Gastroesophageal sphincter (tissue), 4 donors: ENCODE measurements around the gene TRIOBP. TPM values are rescaled to one million over a fixed set of nuclear protein-coding genes. Genes with fewer than 3 reads are reported as not detected.
"Not testable (repeated sequence)": the region's sequence is repeated elsewhere in the genome, so short reads cannot be mapped to it uniquely, and the experiment has no call there.

Experiments used
- ATAC-seq: fragments of 150-250 bp; one replicate; pipeline ENCODE4 v1.9.1; 2016; ENCODE audit warnings: mild to moderate bottlenecking, moderate library complexity
- H3K27ac ChIP-seq, 4 donors: fragments of 200-600 bp; sonication (generic) in 3 of 4; 1 replicate in 3 of 4; 2 replicates in 1 of 4; pipeline ENCODE4 v1.5.1; 2016 to 2019
- H3K27me3 ChIP-seq: fragments of 200-600 bp; sonication (generic); one replicate; pipeline ENCODE4 v1.5.1; 2019
- H3K36me3 ChIP-seq, 2 donors: fragments of 200-600 bp; sonication (generic); one replicate each; pipeline ENCODE4 v1.5.1; 2019; ENCODE audit warnings: control low read depth in 1 of 2
- H3K4me1 ChIP-seq, 3 donors: fragments of 200-600 bp; sonication (generic); 1 replicate in 2 of 3; 2 replicates in 1 of 3; pipeline ENCODE4 v1.5.1; 2016 to 2019; ENCODE audit warnings: control low read depth in 2 of 3
- H3K4me3 ChIP-seq, 2 donors: fragments of 200-600 bp; sonication (generic); one replicate each; pipeline ENCODE4 v1.5.1; 2019; ENCODE audit warnings: mild to moderate bottlenecking in 1 of 2, moderate library complexity in 1 of 2
- H3K9me3 ChIP-seq, 3 donors: fragments of 200-600 bp; sonication (generic); one replicate each; pipeline ENCODE4 v1.5.1; 2017 to 2019; ENCODE audit warnings: control low read depth in 2 of 3
- CTCF ChIP-seq, 4 experiments: fragments of 200-600 bp in 2 of 4; fragments of 450-650 bp in 2 of 4; sonication (generic) in 1 of 4; IDR thresholded peaks; one replicate each; pipeline ENCODE4 v1.5.1; 2017 to 2019; ENCODE audit warnings: antibody characterized with exemption in 4 of 4, mild to moderate bottlenecking in 2 of 4, moderate library complexity in 2 of 4
- EP300 ChIP-seq: sonication (generic); formaldehyde crosslinking; IDR thresholded peaks from one replicate; pipeline ENCODE4 v1.6.1; 2017; ENCODE audit warnings: antibody characterized with exemption, mild to moderate bottlenecking
- POLR2A ChIP-seq, 2 donors: fragments of 450-650 bp; IDR thresholded peaks; one replicate each; pipeline ENCODE4 v1.6.1; 2017; ENCODE audit warnings: antibody characterized with exemption in 2 of 2, mild to moderate bottlenecking in 2 of 2, moderate library complexity in 1 of 2
- POLR2AphosphoS5 ChIP-seq: sonication (generic); formaldehyde crosslinking; IDR thresholded peaks from one replicate; pipeline ENCODE4 v1.6.1; 2017; ENCODE audit warnings: antibody characterized with exemption
- WGBS, 2 donors: methylation state at CpG; one replicate each; pipeline ENCODE4 v1.1.5; 2018; ENCODE audit warnings: low coverage in 1 of 2; 5-methylcytosine and 5-hydroxymethylcytosine counted together
- total RNA-seq, 4 donors: library from RNA; depleted of rRNA; stranded (reverse); fragments of >200 nt; gene quantifications; one replicate each; pipeline ENCODE4 v1.1.0, GENCODE V29; 2016

Gene TRIOBP
- total RNA-seq, 4 donors from 2014 or later: 128 to 234 (median 137) TPM

- no peaks in the 10 kb centered on the region for H3K36me3 ChIP-seq
- H3K4me3 ChIP-seq: no peak overlapping the region
- TF ChIP-seq CTCF (IDR thresholded peaks at IDR 0.05): no peak
- no peak for TF ChIP-seq POLR2A (IDR thresholded peaks at IDR 0.05)
- no peak for TF ChIP-seq EP300
- TF ChIP-seq POLR2AphosphoS5: no peak
- no peaks in the 10 kb centered on the region for H3K9me3 ChIP-seq
- WGBS, 2 donors: 71% methylated on average over 2 of the region's 6 CpGs; no CpG with 5 or more reads in 1 of the 2 donors
- no peaks in the 10 kb centered on the region for H3K27me3 ChIP-seq
- no peak for ATAC-seq
- H3K4me1 ChIP-seq: peaks cover 0 to 8% (median 0%) of the 10 kb centered on the region in 3 donors
- H3K27ac ChIP-seq: no peak overlapping the region
These were observed 95.6 kb downstream of the TRIOBP start for GRCh38 chr22:37792494-37792893.

GRCh38 chr22:37794376-37794775, 97.5 kb downstream of the TRIOBP start:
- H3K27ac ChIP-seq: no peak overlapping the region
- H3K27me3 ChIP-seq: no peaks in the 10 kb centered on the region
- no peaks in the 10 kb centered on the region for H3K36me3 ChIP-seq
- ATAC-seq: no peak
- no peaks in the 10 kb centered on the region for H3K9me3 ChIP-seq
- WGBS, 2 donors: 71% methylated on average over 2 of the region's 2 CpGs; no CpG with 5 or more reads in 1 of the 2 donors
- TF ChIP-seq POLR2AphosphoS5 (no peak), CTCF (IDR thresholded peaks at IDR 0.05) (no peak), POLR2A (IDR thresholded peaks at IDR 0.05) (no peak), EP300 (no peak)
- H3K4me3 ChIP-seq: no peak overlapping the region
- H3K4me1 ChIP-seq: peaks cover 0 to 8% (median 0%) of the 10 kb centered on the region in 3 donors

GRCh38 chr22:37796079-37796478, 99.2 kb downstream of the TRIOBP start:
- WGBS, 2 donors: 93 to 94% methylated on average over 2 of the region's 3 CpGs
- H3K27ac ChIP-seq: no peak overlapping the region
- no peak for TF ChIP-seq CTCF (IDR thresholded peaks at IDR 0.05)
- TF ChIP-seq POLR2AphosphoS5: no peak
- no peak for TF ChIP-seq POLR2A (IDR thresholded peaks at IDR 0.05)
- TF ChIP-seq EP300: no peak
- no peak for ATAC-seq
- H3K36me3 ChIP-seq: no peaks in the 10 kb centered on the region
- H3K4me3 ChIP-seq: no peak overlapping the region
- no peaks in the 10 kb centered on the region for H3K27me3 ChIP-seq
- H3K9me3 ChIP-seq: no peaks in the 10 kb centered on the region
- peaks cover 0 to 8% (median 0%) of the 10 kb centered on the region in 3 donors for H3K4me1 ChIP-seq

- WGBS, 2 donors: 93% methylated on average over 6 of the region's 7 CpGs; no CpG with 5 or more reads in 1 of the 2 donors
- H3K9me3 ChIP-seq, H3K27me3 ChIP-seq, H3K4me1 ChIP-seq, H3K4me3 ChIP-seq, H3K27ac ChIP-seq, H3K36me3 ChIP-seq, ATAC-seq: not testable (repeated sequence)
These were observed 100.4 kb downstream of the TRIOBP start for GRCh38 chr22:37797259-37797658.

GRCh38 chr22:37797874-37798500, 101.1 kb downstream of the TRIOBP start:
- no peaks in the 10 kb centered on the region for H3K36me3 ChIP-seq
- TF ChIP-seq EP300 (no peak), CTCF (IDR thresholded peaks at IDR 0.05) (no peak), POLR2AphosphoS5 (no peak), POLR2A (IDR thresholded peaks at IDR 0.05) (no peak)
- WGBS, 2 donors: 34 to 51% methylated on average over 8 to 11 of the region's 14 CpGs
- H3K27ac ChIP-seq: no peak overlapping the region
- no peaks in the 10 kb centered on the region for H3K9me3 ChIP-seq
- no peak overlapping the region for H3K4me3 ChIP-seq
- no peak for ATAC-seq
- H3K27me3 ChIP-seq: no peaks in the 10 kb centered on the region
- peaks cover 0 to 13% (median 2%) of the 10 kb centered on the region in 3 donors for H3K4me1 ChIP-seq

- 75 to 88% methylated on average over 2 to 4 of the region's 9 CpGs for WGBS, 2 donors
- H3K4me1 ChIP-seq: peaks cover 0 to 31% (median 6%) of the 10 kb centered on the region in 3 donors
- H3K9me3 ChIP-seq, H3K36me3 ChIP-seq, ATAC-seq, H3K4me3 ChIP-seq, H3K27me3 ChIP-seq, H3K27ac ChIP-seq: not testable (repeated sequence)
These were observed 103.1 kb downstream of the TRIOBP start for GRCh38 chr22:37799979-37800378.
